MCF 10A (cell line): ENCODE data around the gene CCDC38. TPM values are rescaled to one million over a fixed set of nuclear protein-coding genes. Genes with fewer than 3 reads are reported as not detected.

ENCODE experiments used
- BruUV-seq: library from RNA; stranded (reverse); fragments of 400-500 nt; replicated peaks from 2 replicates; lab custom pipeline; 2021; lab: Mats Ljungman, UMichigan
- CTCF ChIA-PET: fragments of 300-600 bp; sonication (Branson Sonifier 250); formaldehyde crosslinking; extraction: SDS; loops from one replicate; lab custom pipeline; 2021; ENCODE audit warnings: antibody characterized with exemption, inconsistent platforms; lab: Yijun Ruan, JAX
- POLR2A ChIA-PET: fragments of 300-600, 350-650 bp; sonication (Branson Sonifier 250); formaldehyde crosslinking; extraction: SDS; loops from one replicate; lab custom pipeline; 2020; ENCODE audit warnings: antibody characterized with exemption, inconsistent platforms; lab: Yijun Ruan, JAX
- DNase-seq: peaks from one replicate; pipeline ENCODE4 v3.0.0-alpha.2; 2018; ENCODE audit not compliant: unreplicated experiment
- H3K27ac Mint-ChIP-seq: one replicate; pipeline ENCODE4 v1.8.0; 2022; ENCODE audit warnings: mild to moderate bottlenecking, low read depth, mixed read lengths; ENCODE audit not compliant: unreplicated experiment
- H3K27me3 Mint-ChIP-seq: one replicate; pipeline ENCODE4 v1.8.0; 2022; ENCODE audit warnings: mixed read lengths; ENCODE audit not compliant: insufficient read depth, unreplicated experiment
- H3K36me3 Mint-ChIP-seq: one replicate; pipeline ENCODE4 v1.8.0; 2022; ENCODE audit warnings: mild to moderate bottlenecking, moderate library complexity, mixed read lengths; ENCODE audit not compliant: insufficient read depth, unreplicated experiment
- H3K4me1 Mint-ChIP-seq: one replicate; pipeline ENCODE4 v1.8.0; 2022; ENCODE audit warnings: mixed read lengths; ENCODE audit not compliant: insufficient read depth, unreplicated experiment
- H3K4me3 Mint-ChIP-seq: one replicate; pipeline ENCODE4 v1.8.0; 2022; ENCODE audit warnings: mild to moderate bottlenecking, moderate library complexity, mixed read lengths; ENCODE audit not compliant: unreplicated experiment
- H3K9me3 Mint-ChIP-seq: one replicate; pipeline ENCODE4 v1.8.0; 2022; ENCODE audit warnings: mixed read lengths; ENCODE audit not compliant: unreplicated experiment
- CTCF ChIP-seq: fragments of 200-600 bp; IDR thresholded peaks from one replicate; pipeline ENCODE4 v1.8.0; 2022; ENCODE audit warnings: antibody characterized with exemption, mild to moderate bottlenecking; ENCODE audit not compliant: unreplicated experiment
- intact Hi-C: fragments of 100-400 bp; cut with micrococcal nuclease; formaldehyde crosslinking; loops from 2 replicates; pipeline ENCODE4 v1.14.1; 2022
- total RNA-seq: library from RNA; stranded (reverse); gene quantifications from 2 replicates; pipeline ENCODE4 v1.2.3, GENCODE V29; 2022

CCDC38 gene
- total RNA-seq, 1 experiment from 2014 or later: not detected

- Mint-ChIP-seq H3K4me3 (no peak overlapping the region), H3K9me3 (no peaks in the 10 kb centered on the region), H3K4me1 (no peaks in the 10 kb centered on the region), H3K27ac (no peak overlapping the region), H3K36me3 (no peaks in the 10 kb centered on the region), H3K27me3 (no peaks in the 10 kb centered on the region)
- ChIA-PET POLR2A (no interaction called here), CTCF (interaction anchor here (1.1 kb wide), 1 partner anchor 115 kb away, joined by 4 read pairs; no protein-coding TSS in a partner anchor)
- no peak for DNase-seq
- no peak for TF ChIP-seq CTCF
- no TSS peak for BruUV-seq
- intact Hi-C loops: no loop called here
Observed at GRCh38 chr12:95882873-95883272, 59.5 kb downstream of the CCDC38 start.

GRCh38 chr12:95882080-95882479, 60.3 kb downstream of the CCDC38 start:
- DNase-seq: no peak
- POLR2A ChIA-PET: no interaction called here
- no peaks in the 10 kb centered on the region for H3K4me1 Mint-ChIP-seq

GRCh38 chr12:95881331-95881955, 61.0 kb downstream of the CCDC38 start:
- Mint-ChIP-seq H3K36me3 (no peaks in the 10 kb centered on the region), H3K27me3 (no peaks in the 10 kb centered on the region), H3K9me3 (no peaks in the 10 kb centered on the region), H3K4me1 (no peaks in the 10 kb centered on the region), H3K27ac (no peak overlapping the region), H3K4me3 (no peak overlapping the region)
- no peak for TF ChIP-seq CTCF
- ChIA-PET POLR2A (no interaction called here), CTCF (no interaction called here)
- intact Hi-C loops: no loop called here
- no peak for DNase-seq
- BruUV-seq: no TSS peak

More at GRCh38 chr12:95882080-95882479, 60.3 kb downstream of the CCDC38 start:
- no peaks in the 10 kb centered on the region for H3K9me3 Mint-ChIP-seq
- H3K27me3 Mint-ChIP-seq: no peaks in the 10 kb centered on the region
- no peak for TF ChIP-seq CTCF
- no peak overlapping the region for H3K27ac Mint-ChIP-seq
- intact Hi-C loops: no loop called here
- H3K4me3 Mint-ChIP-seq: no peak overlapping the region
- H3K36me3 Mint-ChIP-seq: no peaks in the 10 kb centered on the region
- no TSS peak for BruUV-seq
- CTCF ChIA-PET: no interaction called here

GRCh38 chr12:95880895-95881294, 61.5 kb downstream of the CCDC38 start:
- H3K4me3 Mint-ChIP-seq: no peak overlapping the region
- DNase-seq: no peak
- ChIA-PET CTCF (no interaction called here), POLR2A (no interaction called here)
- H3K27me3 Mint-ChIP-seq: no peaks in the 10 kb centered on the region
- no peak for TF ChIP-seq CTCF
- intact Hi-C loops: no loop called here
- H3K4me1 Mint-ChIP-seq: no peaks in the 10 kb centered on the region
- H3K9me3 Mint-ChIP-seq: no peaks in the 10 kb centered on the region
- BruUV-seq: no TSS peak
- no peaks in the 10 kb centered on the region for H3K36me3 Mint-ChIP-seq
- H3K27ac Mint-ChIP-seq: no peak overlapping the region
